IMR-90 (cell line): Measurements from ENCODE around the gene CCDC12. TPM values are rescaled to one million over a fixed set of nuclear protein-coding genes. Genes with fewer than 3 reads are reported as not detected.

Source experiments
- ATAC-seq: fragments of 200-7000 bp; cut with Tn5 transposase; 2 replicates; pipeline ENCODE4 v1.9.1; 2020; ENCODE audit warnings: low read depth, mild to moderate bottlenecking, moderate library complexity
- BruUV-seq: library from RNA; stranded (reverse); fragments of 400-500 nt; replicated peaks from 2 replicates; lab custom pipeline; 2021; lab: Mats Ljungman, UMichigan
- CTCF ChIA-PET: fragments of 300-600 bp; formaldehyde crosslinking; extraction: SDS; loops from one replicate; lab custom pipeline; 2021; ENCODE audit warnings: antibody characterized with exemption; lab: Yijun Ruan, JAX
- POLR2A ChIA-PET: fragments of 300-600 bp; sonication (Branson Sonifier 250); formaldehyde crosslinking; loops from one replicate; lab custom pipeline; 2022; ENCODE audit warnings: antibody characterized with exemption; ENCODE audit not compliant: unreplicated experiment; lab: Charles Lee
- DNase-seq: peaks from one replicate; pipeline ENCODE4 v3.0.0; 2013
- H2AFZ ChIP-seq: replicated peaks from 2 replicates; pipeline ENCODE3; 2013; ENCODE audit warnings: low read length, mild to moderate bottlenecking; ENCODE audit not compliant: poor library complexity
- H2AK5ac ChIP-seq: 2 replicates; pipeline ENCODE4 v1.6.1; 2013; ENCODE audit warnings: low read depth, low read length, inconsistent platforms
- H2AK9ac ChIP-seq: replicated peaks from 2 replicates; pipeline ENCODE3; 2013; ENCODE audit warnings: mild to moderate bottlenecking, low read depth, low read length, moderate library complexity; ENCODE audit not compliant: poor library complexity
- H2BK120ac ChIP-seq: 2 replicates; pipeline ENCODE4 v1.6.1; 2013; ENCODE audit warnings: low read depth, low read length, inconsistent platforms
- H2BK15ac ChIP-seq: 3 replicates; pipeline ENCODE4 v1.6.1; 2013; ENCODE audit warnings: low read depth, low read length, inconsistent platforms
- H2BK20ac ChIP-seq: 2 replicates; pipeline ENCODE4 v1.6.1; 2013; ENCODE audit warnings: low read depth, mild to moderate bottlenecking, inconsistent platforms, low read length, moderate library complexity
- H2BK5ac ChIP-seq: 2 replicates; pipeline ENCODE4 v1.6.1; 2013; ENCODE audit warnings: mild to moderate bottlenecking, low read depth, low read length, inconsistent platforms; ENCODE audit not compliant: poor library complexity, severe bottlenecking
- H3K14ac ChIP-seq: replicated peaks from 2 replicates; pipeline ENCODE4 v1.6.1; 2013; ENCODE audit warnings: low read depth, low read length, inconsistent platforms
- H3K18ac ChIP-seq: 2 replicates; pipeline ENCODE4 v1.6.1; 2013; ENCODE audit warnings: low read depth, low read length, control low read depth
- H3K23ac ChIP-seq: 2 replicates; pipeline ENCODE4 v1.6.1; 2013; ENCODE audit warnings: low read depth, low read length, inconsistent platforms
- H3K27ac ChIP-seq: 2 replicates; pipeline ENCODE4 v1.5.1; 2013; ENCODE audit warnings: mild to moderate bottlenecking, control low read depth, low read length; ENCODE audit not compliant: insufficient read depth
- H3K27me3 ChIP-seq: 2 replicates; pipeline ENCODE4 v1.6.1; 2013; ENCODE audit warnings: low read length; ENCODE audit not compliant: control insufficient read depth, insufficient read depth
- H3K36me3 ChIP-seq: 2 replicates; pipeline ENCODE4 v1.6.1; 2013; ENCODE audit warnings: low read length, mixed read lengths; ENCODE audit not compliant: control insufficient read depth, insufficient read depth
- H3K4ac ChIP-seq: 2 replicates; pipeline ENCODE4 v1.6.1; 2013; ENCODE audit warnings: low read depth, low read length, inconsistent platforms
- H3K4me1 ChIP-seq: 2 replicates; pipeline ENCODE4 v1.6.1; 2013; ENCODE audit warnings: low read length, mixed read lengths; ENCODE audit not compliant: control insufficient read depth, insufficient read depth
- H3K4me2 ChIP-seq: 2 replicates; pipeline ENCODE4 v1.6.1; 2013; ENCODE audit warnings: low read depth, mild to moderate bottlenecking, control low read depth, low read length, moderate library complexity
- H3K4me3 ChIP-seq: 2 replicates; pipeline ENCODE4 v1.5.1; 2013; ENCODE audit warnings: low read depth, mild to moderate bottlenecking, control low read depth, low read length, moderate library complexity; ENCODE audit not compliant: insufficient read depth
- H3K56ac ChIP-seq: 2 replicates; pipeline ENCODE4 v1.6.1; 2013; ENCODE audit warnings: low read length, inconsistent platforms; ENCODE audit not compliant: insufficient read depth; ENCODE audit errors: extremely low read depth
- H3K79me1 ChIP-seq, 2 experiments: 2 replicates each; pipeline ENCODE4 v1.6.1; 2013; ENCODE audit warnings: low read length in 2 of 2, inconsistent platforms in 1 of 2, low read depth in 1 of 2
- H3K9ac ChIP-seq: 2 replicates; pipeline ENCODE4 v1.6.1; 2013; ENCODE audit warnings: low read depth, low read length, control low read depth
- H3K9me1 ChIP-seq: 2 replicates; pipeline ENCODE4 v1.6.1; 2013; ENCODE audit warnings: low read length, inconsistent platforms; ENCODE audit not compliant: insufficient read depth
- H3K9me3 ChIP-seq: 2 replicates; pipeline ENCODE4 v1.6.1; 2013; ENCODE audit warnings: low read length; ENCODE audit not compliant: control insufficient read depth, insufficient read depth
- H4K20me1 ChIP-seq: 2 replicates; pipeline ENCODE4 v1.6.1; 2013; ENCODE audit warnings: low read length, inconsistent platforms; ENCODE audit not compliant: insufficient read depth
- H4K5ac ChIP-seq: 2 replicates; pipeline ENCODE4 v1.6.1; 2013; ENCODE audit warnings: mild to moderate bottlenecking, low read depth, low read length, control low read depth
- H4K8ac ChIP-seq, 2 experiments: 2 replicates each; pipeline ENCODE4 v1.6.1; 2013; ENCODE audit warnings: low read depth in 2 of 2, low read length in 2 of 2, control low read depth in 1 of 2, inconsistent platforms in 1 of 2
- H4K91ac ChIP-seq: 2 replicates; pipeline ENCODE4 v1.6.1; 2013; ENCODE audit warnings: low read depth, low read length, inconsistent platforms; ENCODE audit not compliant: insufficient read depth
- ELK1 ChIP-seq: fragments of 150-350 bp; IDR thresholded peaks from 2 replicates; pipeline ENCODE4 v1.6.1; 2016; ENCODE audit warnings: low read depth, mild to moderate bottlenecking, low read length, moderate library complexity, borderline replicate concordance
- FOS ChIP-seq: fragments of 150-350 bp; IDR thresholded peaks from 2 replicates; pipeline ENCODE4 v1.6.1; 2016; ENCODE audit warnings: low read depth, low read length
- MAFK ChIP-seq: IDR thresholded peaks from 2 replicates; pipeline ENCODE4 v1.6.1; 2012; ENCODE audit warnings: low read depth, low read length, improper control_type of control experiment
- MAZ ChIP-seq: IDR thresholded peaks from 2 replicates; pipeline ENCODE4 v1.6.1; 2012; ENCODE audit warnings: low read depth, mild to moderate bottlenecking, low read length, improper control_type of control experiment, moderate library complexity, borderline replicate concordance
- NFE2L2 ChIP-seq: fragments of 150-350 bp; IDR thresholded peaks from 2 replicates; pipeline ENCODE4 v1.6.1; 2016; ENCODE audit warnings: low read depth, mild to moderate bottlenecking, low read length
- POLR2A ChIP-seq: IDR thresholded peaks from 2 replicates; pipeline ENCODE4 v1.6.1; 2012; ENCODE audit warnings: mild to moderate bottlenecking, low read depth, low read length
- RCOR1 ChIP-seq: IDR thresholded peaks from 2 replicates; pipeline ENCODE4 v1.6.1; 2012; ENCODE audit warnings: mild to moderate bottlenecking, low read length, improper control_type of control experiment; ENCODE audit not compliant: insufficient replicate concordance
- SMC3 ChIP-seq: fragments of 150-350 bp; IDR thresholded peaks from 2 replicates; pipeline ENCODE4 v1.6.1; 2016; ENCODE audit warnings: low read depth, mild to moderate bottlenecking, antibody characterized with exemption, low read length, moderate library complexity
- WGBS, 2 experiments: methylation state at CpG; one replicate each; pipeline versions ENCODE4 v1.1.5 to v1.1.7; 2013; ENCODE audit warnings: missing lambda C conversion rate in 2 of 2; ENCODE audit not compliant: insufficient read length in 1 of 2; ENCODE audit errors: extremely low coverage in 2 of 2; 5-methylcytosine and 5-hydroxymethylcytosine counted together
- dilution Hi-C: fragments of 300-500 bp; cut with HindIII; formaldehyde crosslinking; loops from one replicate; pipeline ENCODE4 v1.14.3; 2018; ENCODE audit warnings: low sequenced_read_pairs; ENCODE audit not compliant: unreplicated experiment
- in situ Hi-C: fragments of 300-500 bp; cut with MboI; formaldehyde crosslinking; loops from 3 replicates; pipeline ENCODE4 v1.14.3; 2019; ENCODE audit warnings: low sequenced_read_pairs, inconsistent platforms, mixed read lengths
- intact Hi-C: fragments of 100-400 bp; cut with micrococcal nuclease; formaldehyde crosslinking; loops from 2 replicates; pipeline ENCODE4 v1.10.0; 2022
- polyA plus RNA-seq, 3 experiments: library from polyadenylated mRNA; depleted of rRNA; stranded (reverse); fragments of >200 nt; gene quantifications; 2 replicates each; pipeline ENCODE4 v1.2.3, GENCODE V29; 2012; ENCODE audit warnings: low replicate concordance in 1 of 3
- total RNA-seq: library from RNA; depleted of rRNA; stranded (reverse); fragments of >200 nt; gene quantifications from 2 replicates; pipeline ENCODE4 v1.2.3, GENCODE V29; 2012

CCDC12 gene
- total and polyA plus RNA-seq, 2 of the 4 experiments (the other 2 are of a cell fraction) = 15.2 to 35.1 TPM

GRCh38 chr3:46915297-46915822 is 61.2 kb downstream of the CCDC12 start:
- Histone ChIP-seq H3K9ac (no peak overlapping the region), H2AFZ (no peak overlapping the region), H2BK20ac (no peak overlapping the region; the same call in 1 of the 2 replicates), H2AK5ac (no peak overlapping the region), H3K4me3 (no peak overlapping the region), H3K56ac (no peak overlapping the region), H3K23ac (no peak overlapping the region), H4K5ac (no peak overlapping the region), H2AK9ac (no peak overlapping the region), H2BK5ac (no peak overlapping the region), H4K91ac (no peak overlapping the region), H3K4ac (no peak overlapping the region), H3K79me1 (peaks cover 0 to 5% of the 10 kb centered on the region in 2 experiments; a peak in 1 of 4 replicates), H3K14ac (no peak overlapping the region), H2BK120ac (no peak overlapping the region), H3K27ac (no peak overlapping the region), H3K9me1 (peaks cover 12% of the 10 kb centered on the region), H3K36me3 (peaks cover 23% of the 10 kb centered on the region), H3K18ac (no peak overlapping the region), H2BK15ac (no peak overlapping the region), H4K20me1 (no peaks in the 10 kb centered on the region), H4K8ac (no peak overlapping the region), H3K4me2 (no peak overlapping the region), H3K9me3 (peaks cover 13% of the 10 kb centered on the region), H3K4me1 (peaks cover 7% of the 10 kb centered on the region; the same call in 1 of the 2 replicates), H3K27me3 (no peaks in the 10 kb centered on the region)
- DNase-seq = no peak
- ChIA-PET CTCF (no interaction called here), POLR2A (no interaction called here)
- TF ChIP-seq POLR2A (no peak), MAZ (no peak), NFE2L2 (no peak), MAFK (no peak), SMC3 (no peak), RCOR1 (no peak), ELK1 (no peak), FOS (no peak)
- 86% methylated on average over 3 of the region's 8 CpGs; no CpG with 5 or more reads in 1 of the 2 experiments for WGBS, 2 experiments
- no TSS peak for BruUV-seq
- no peak for ATAC-seq
- dilution Hi-C loops (no loop called here), in situ Hi-C loops (loop anchor here (10.0 kb wide), 1 partner anchor 409 kb away; no protein-coding TSS in a partner anchor), intact Hi-C loops (no loop called here)
